ENCODE results near the gene CYP2A6. TPM values are rescaled to one million over a fixed set of nuclear protein-coding genes. Genes with fewer than 3 reads are reported as not detected.

The CYP2A6 gene
- total and polyA plus RNA-seq, 2 of the 4 experiments (the other 2 are of a cell fraction), result not detected

GRCh38 chr19:40858109-40858508 is 7.9 kb upstream of the CYP2A6 start:
- H3K36me3 ChIP-seq (ENCODE audit: control insufficient read depth, insufficient read depth, low read length), result no peaks in the 10 kb centered on the region
- no peaks in the 10 kb centered on the region for H4K20me1 ChIP-seq (ENCODE audit: insufficient read depth, low read length)
- dilution Hi-C loops (cut with HindIII; ENCODE audit: low sequenced_read_pairs, unreplicated experiment) (no loop called here), in situ Hi-C loops (cut with MboI; ENCODE audit: low sequenced_read_pairs) (no loop called here), intact Hi-C loops (cut with micrococcal nuclease) (no loop called here)
- TF ChIP-seq NFE2L2 (IDR thresholded peaks at IDR 0.05; ENCODE audit: low read depth, low read length) (no peak), MAZ (IDR thresholded peaks at IDR 0.05; ENCODE audit: borderline replicate concordance, low read depth, low read length) (no peak), RFX5 (IDR thresholded peaks at IDR 0.05; ENCODE audit: low read depth, low read length) (no peak), MAFK (IDR thresholded peaks at IDR 0.05; ENCODE audit: low read depth, low read length) (no peak), RAD21 (IDR thresholded peaks at IDR 0.05; ENCODE audit: low read length) (no peak), USF2 (IDR thresholded peaks at IDR 0.05; ENCODE audit: low read depth, low read length) (no peak), CEBPB (IDR thresholded peaks at IDR 0.05; ENCODE audit: low read depth, low read length) (no peak), POLR2A (IDR thresholded peaks at IDR 0.05; ENCODE audit: low read depth, low read length) (no peak), FOS (IDR thresholded peaks at IDR 0.05; ENCODE audit: low read depth, low read length) (no peak), RCOR1 (IDR thresholded peaks at IDR 0.05; ENCODE audit: insufficient replicate concordance, low read length) (no peak), MXI1 (IDR thresholded peaks at IDR 0.05; ENCODE audit: borderline replicate concordance, low read depth, low read length) (no peak), SMC3 (IDR thresholded peaks at IDR 0.05; ENCODE audit: low read depth, low read length) (no peak), CHD1 (IDR thresholded peaks at IDR 0.05; ENCODE audit: low read depth, low read length) (no peak), BHLHE40 (IDR thresholded peaks at IDR 0.05; ENCODE audit: low read depth, low read length) (no peak)
- TF ChIP-seq, protein P1, sequence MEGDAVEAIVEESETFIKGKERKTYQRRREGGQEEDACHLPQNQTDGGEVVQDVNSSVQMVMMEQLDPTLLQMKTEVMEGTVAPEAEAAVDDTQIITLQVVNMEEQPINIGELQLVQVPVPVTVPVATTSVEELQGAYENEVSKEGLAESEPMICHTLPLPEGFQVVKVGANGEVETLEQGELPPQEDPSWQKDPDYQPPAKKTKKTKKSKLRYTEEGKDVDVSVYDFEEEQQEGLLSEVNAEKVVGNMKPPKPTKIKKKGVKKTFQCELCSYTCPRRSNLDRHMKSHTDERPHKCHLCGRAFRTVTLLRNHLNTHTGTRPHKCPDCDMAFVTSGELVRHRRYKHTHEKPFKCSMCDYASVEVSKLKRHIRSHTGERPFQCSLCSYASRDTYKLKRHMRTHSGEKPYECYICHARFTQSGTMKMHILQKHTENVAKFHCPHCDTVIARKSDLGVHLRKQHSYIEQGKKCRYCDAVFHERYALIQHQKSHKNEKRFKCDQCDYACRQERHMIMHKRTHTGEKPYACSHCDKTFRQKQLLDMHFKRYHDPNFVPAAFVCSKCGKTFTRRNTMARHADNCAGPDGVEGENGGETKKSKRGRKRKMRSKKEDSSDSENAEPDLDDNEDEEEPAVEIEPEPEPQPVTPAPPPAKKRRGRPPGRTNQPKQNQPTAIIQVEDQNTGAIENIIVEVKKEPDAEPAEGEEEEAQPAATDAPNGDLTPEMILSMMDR (conservative IDR thresholded peaks at IDR 0.05; ENCODE audit: low read depth, low read length), result no peak
- TF ChIP-seq, protein P2, sequence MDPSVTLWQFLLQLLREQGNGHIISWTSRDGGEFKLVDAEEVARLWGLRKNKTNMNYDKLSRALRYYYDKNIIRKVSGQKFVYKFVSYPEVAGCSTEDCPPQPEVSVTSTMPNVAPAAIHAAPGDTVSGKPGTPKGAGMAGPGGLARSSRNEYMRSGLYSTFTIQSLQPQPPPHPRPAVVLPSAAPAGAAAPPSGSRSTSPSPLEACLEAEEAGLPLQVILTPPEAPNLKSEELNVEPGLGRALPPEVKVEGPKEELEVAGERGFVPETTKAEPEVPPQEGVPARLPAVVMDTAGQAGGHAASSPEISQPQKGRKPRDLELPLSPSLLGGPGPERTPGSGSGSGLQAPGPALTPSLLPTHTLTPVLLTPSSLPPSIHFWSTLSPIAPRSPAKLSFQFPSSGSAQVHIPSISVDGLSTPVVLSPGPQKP (IDR thresholded peaks at IDR 0.05; ENCODE audit: borderline replicate concordance, low read depth, low read length), result no peak
- ATAC-seq (ENCODE audit: low read depth) (no peak), DNase-seq (no peak)
- no TSS peak for BruUV-seq (replicated peaks)
- no peak overlapping the region for H3K4ac ChIP-seq (ENCODE audit: low read depth, low read length)
- no peak overlapping the region for H4K5ac ChIP-seq (ENCODE audit: low read depth, low read length)
- H3K79me1 ChIP-seq (ENCODE audit: low read depth in 1 of 2, low read length in 2 of 2), result no peaks in the 10 kb centered on the region
- H2BK5ac ChIP-seq (ENCODE audit: low read depth, low read length, poor library complexity, severe bottlenecking), result no peak overlapping the region
- no peak overlapping the region for H3K27ac ChIP-seq (ENCODE audit: insufficient read depth, low read length)
- H3K14ac ChIP-seq (replicated peaks; ENCODE audit: low read depth, low read length), result no peak overlapping the region
- H3K9me1 ChIP-seq (ENCODE audit: insufficient read depth, low read length), result no peaks in the 10 kb centered on the region
- no peaks in the 10 kb centered on the region; the same call in 1 of the 2 replicates for H3K27me3 ChIP-seq (ENCODE audit: control insufficient read depth, insufficient read depth, low read length)
- no peak overlapping the region for H2AK5ac ChIP-seq (ENCODE audit: low read depth, low read length)
- no peak overlapping the region for H3K56ac ChIP-seq (ENCODE audit: extremely low read depth, insufficient read depth, low read length)
- no peak overlapping the region for H2BK120ac ChIP-seq (ENCODE audit: low read depth, low read length)
- H2BK15ac ChIP-seq (ENCODE audit: low read depth, low read length), result no peak overlapping the region
- no peak overlapping the region for H2BK20ac ChIP-seq (ENCODE audit: low read depth, low read length)
- H2AK9ac ChIP-seq (replicated peaks; ENCODE audit: low read depth, low read length, poor library complexity), result no peak overlapping the region
- no peaks in the 10 kb centered on the region for H3K4me1 ChIP-seq (ENCODE audit: control insufficient read depth, insufficient read depth, low read length)
- H4K91ac ChIP-seq (ENCODE audit: insufficient read depth, low read depth, low read length), result no peak overlapping the region
- no peak overlapping the region for H3K18ac ChIP-seq (ENCODE audit: low read depth, low read length)
- no CpG with 5 or more reads among the region's 5 CpGs for WGBS, 2 experiments (ENCODE audit: extremely low coverage in 2 of 2, insufficient read length in 1 of 2)
- CTCF ChIA-PET, result no interaction called here
- H3K9ac ChIP-seq (ENCODE audit: low read depth, low read length), result no peak overlapping the region
- no peak overlapping the region for H3K4me3 ChIP-seq (ENCODE audit: insufficient read depth, low read depth, low read length)
- POLR2A ChIA-PET (ENCODE audit: unreplicated experiment), result no interaction called here
- H3K9me3 ChIP-seq (ENCODE audit: control insufficient read depth, insufficient read depth, low read length), result no peaks in the 10 kb centered on the region
- no peak overlapping the region for H2AFZ ChIP-seq (replicated peaks; ENCODE audit: low read length, poor library complexity)
- no peak overlapping the region for H3K23ac ChIP-seq (ENCODE audit: low read depth, low read length)
- no peak overlapping the region for H4K8ac ChIP-seq (ENCODE audit: low read depth in 2 of 2, low read length in 2 of 2)
- H3K4me2 ChIP-seq (ENCODE audit: low read depth, low read length), result no peak overlapping the region

Measured in IMR-90 (cell line).